ENCODE results near the gene FER.
"Not testable (repeated sequence)": the region's sequence is repeated elsewhere in the genome, so short reads cannot be mapped to it uniquely, and the experiment has no call there.

FER gene

DNA sequence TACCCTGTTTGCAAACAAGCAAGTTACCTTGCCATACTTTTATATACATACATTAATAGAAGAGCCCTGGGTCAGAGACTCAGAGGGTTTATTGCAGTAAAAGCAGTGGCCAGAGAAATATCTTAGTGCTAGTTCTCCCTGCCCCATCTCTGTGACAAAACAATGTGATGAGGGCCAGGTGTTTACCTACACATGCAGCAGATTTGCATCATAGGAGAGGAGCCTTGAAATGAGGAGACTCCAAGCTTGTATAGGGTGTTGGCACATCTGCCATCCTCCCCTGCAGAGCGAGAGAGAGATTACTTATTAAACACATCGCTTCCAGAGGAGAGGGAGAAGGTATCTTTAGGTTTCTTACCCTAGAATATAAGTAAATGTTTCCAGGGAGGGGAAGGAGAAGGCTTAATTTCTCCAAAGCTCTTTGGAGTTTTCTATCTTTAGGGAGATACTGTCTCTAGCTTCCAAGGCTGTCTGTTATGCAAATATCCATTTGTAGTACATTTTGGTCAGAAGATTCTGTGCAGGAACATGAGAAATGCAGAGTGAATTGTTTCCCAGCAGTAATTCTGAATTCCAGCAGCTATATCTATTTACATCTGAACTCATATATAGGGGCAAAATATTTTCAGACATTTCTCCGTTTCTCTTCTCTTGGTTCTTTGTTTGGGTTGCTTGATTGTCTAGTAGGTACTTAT, 15.7 kb downstream of the FER start:
- no peak overlapping the region for H3K9ac ChIP-seq
- no peak overlapping the region for H2AFZ ChIP-seq
- H3K79me2 ChIP-seq: peaks cover 11% of the 10 kb centered on the region
- H3K9me3 ChIP-seq (ENCODE audit: control insufficient read depth, low read length): no peaks in the 10 kb centered on the region
- H3K4me3 ChIP-seq (ENCODE audit: low read depth, low read length): no peak overlapping the region
- no peaks in the 10 kb centered on the region for H3K36me3 ChIP-seq (ENCODE audit: control insufficient read depth, insufficient read depth, low read length)
- no peak overlapping the region for H3K27ac ChIP-seq
- H3K4me2 ChIP-seq (ENCODE audit: low read length): no peak overlapping the region
- no peaks in the 10 kb centered on the region for H3K4me1 ChIP-seq
- no peaks in the 10 kb centered on the region for H3K27me3 ChIP-seq (ENCODE audit: control insufficient read depth, insufficient read depth, low read length)
- TF ChIP-seq, protein P1, sequence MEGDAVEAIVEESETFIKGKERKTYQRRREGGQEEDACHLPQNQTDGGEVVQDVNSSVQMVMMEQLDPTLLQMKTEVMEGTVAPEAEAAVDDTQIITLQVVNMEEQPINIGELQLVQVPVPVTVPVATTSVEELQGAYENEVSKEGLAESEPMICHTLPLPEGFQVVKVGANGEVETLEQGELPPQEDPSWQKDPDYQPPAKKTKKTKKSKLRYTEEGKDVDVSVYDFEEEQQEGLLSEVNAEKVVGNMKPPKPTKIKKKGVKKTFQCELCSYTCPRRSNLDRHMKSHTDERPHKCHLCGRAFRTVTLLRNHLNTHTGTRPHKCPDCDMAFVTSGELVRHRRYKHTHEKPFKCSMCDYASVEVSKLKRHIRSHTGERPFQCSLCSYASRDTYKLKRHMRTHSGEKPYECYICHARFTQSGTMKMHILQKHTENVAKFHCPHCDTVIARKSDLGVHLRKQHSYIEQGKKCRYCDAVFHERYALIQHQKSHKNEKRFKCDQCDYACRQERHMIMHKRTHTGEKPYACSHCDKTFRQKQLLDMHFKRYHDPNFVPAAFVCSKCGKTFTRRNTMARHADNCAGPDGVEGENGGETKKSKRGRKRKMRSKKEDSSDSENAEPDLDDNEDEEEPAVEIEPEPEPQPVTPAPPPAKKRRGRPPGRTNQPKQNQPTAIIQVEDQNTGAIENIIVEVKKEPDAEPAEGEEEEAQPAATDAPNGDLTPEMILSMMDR (IDR thresholded peaks at IDR 0.05): no peak

DNA sequence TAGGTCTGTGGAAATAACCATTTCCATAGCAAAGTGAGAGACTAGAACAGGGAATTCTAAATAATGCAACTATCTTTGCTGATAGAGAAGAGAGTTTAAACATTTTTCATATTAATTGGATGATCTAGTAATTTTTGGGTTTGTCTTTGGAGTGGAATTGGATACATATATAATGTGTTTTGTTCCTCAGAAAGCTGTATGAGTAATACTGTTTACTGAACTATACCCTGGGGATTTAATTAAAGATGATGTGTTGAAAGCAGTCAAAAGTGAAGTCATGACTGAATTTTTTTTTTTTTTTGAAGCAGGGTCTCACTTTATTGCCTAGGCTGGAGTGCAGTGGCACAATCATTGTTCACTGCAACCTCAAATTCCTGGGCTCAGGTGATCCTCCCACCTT, 17.9 kb downstream of the FER start:
- TF ChIP-seq, protein P1 (IDR thresholded peaks at IDR 0.05): no peak
- Histone ChIP-seq H3K4me3 (ENCODE audit: low read depth, low read length) (no peak overlapping the region), H3K4me1 (no peaks in the 10 kb centered on the region)

DNA sequence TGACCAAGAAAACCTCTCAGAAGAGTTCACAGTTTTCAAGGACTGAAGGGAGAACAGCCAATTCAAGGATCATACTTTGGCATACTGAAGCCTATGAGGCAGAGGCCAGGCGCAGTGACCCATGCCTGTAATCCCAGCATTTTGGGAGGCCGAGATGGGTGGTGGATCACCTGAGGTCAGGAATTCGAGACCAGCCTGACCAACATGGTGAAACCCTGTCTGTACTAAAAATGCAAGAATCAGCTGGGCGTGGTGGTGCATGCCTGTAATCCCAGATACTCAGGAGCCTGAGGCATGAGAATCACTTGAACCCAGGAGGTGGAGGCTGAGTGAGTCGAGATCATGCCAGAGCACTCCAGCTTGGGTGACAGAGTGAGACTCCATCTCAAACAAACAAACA, 19.2 kb downstream of the FER start:
- not testable (repeated sequence) for H3K4me3 ChIP-seq (ENCODE audit: low read depth, low read length); H3K4me1 ChIP-seq; H3K36me3 ChIP-seq (ENCODE audit: control insufficient read depth, insufficient read depth, low read length); H3K27me3 ChIP-seq (ENCODE audit: control insufficient read depth, insufficient read depth, low read length); H2AFZ ChIP-seq; H3K9me3 ChIP-seq (ENCODE audit: control insufficient read depth, low read length); H3K79me2 ChIP-seq; H3K9ac ChIP-seq; H3K27ac ChIP-seq; H3K4me2 ChIP-seq (ENCODE audit: low read length)

More for the DNA sequence above, 17.9 kb downstream of the FER start:
- no peak overlapping the region for H3K4me2 ChIP-seq (ENCODE audit: low read length)
- H3K9me3 ChIP-seq (ENCODE audit: control insufficient read depth, low read length): no peaks in the 10 kb centered on the region
- no peak overlapping the region for H3K27ac ChIP-seq
- no peaks in the 10 kb centered on the region for H3K27me3 ChIP-seq (ENCODE audit: control insufficient read depth, insufficient read depth, low read length)
- H3K9ac ChIP-seq: no peak overlapping the region
- no peaks in the 10 kb centered on the region for H3K36me3 ChIP-seq (ENCODE audit: control insufficient read depth, insufficient read depth, low read length)
- peaks cover 3% of the 10 kb centered on the region for H3K79me2 ChIP-seq
- H2AFZ ChIP-seq: no peak overlapping the region

DNA sequence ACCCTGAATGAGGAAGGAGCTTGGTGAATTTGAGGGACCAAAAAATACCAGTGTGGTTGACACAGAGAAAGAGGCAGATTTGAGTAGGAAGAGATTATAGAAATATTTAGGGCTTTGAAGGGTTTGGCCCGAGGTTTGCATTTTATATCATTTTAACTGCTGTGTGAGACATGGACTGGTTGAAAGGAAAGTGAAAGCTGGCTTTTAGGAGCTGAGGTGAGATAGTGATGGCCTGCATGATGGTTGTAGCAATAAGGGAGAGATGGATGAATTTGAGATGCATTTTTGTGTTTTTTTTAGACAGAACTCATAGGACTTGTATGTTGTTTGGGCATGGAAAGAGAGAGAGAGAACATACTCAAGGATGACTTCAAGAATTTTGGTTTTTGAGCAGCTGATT, 21.7 kb downstream of the FER start:
- H3K4me3 ChIP-seq (ENCODE audit: low read depth, low read length): no peak overlapping the region
- no peaks in the 10 kb centered on the region for H3K36me3 ChIP-seq (ENCODE audit: control insufficient read depth, insufficient read depth, low read length)
- H3K9me3 ChIP-seq (ENCODE audit: control insufficient read depth, low read length): no peaks in the 10 kb centered on the region
- H2AFZ ChIP-seq: no peak overlapping the region
- no peak overlapping the region for H3K27ac ChIP-seq
- H3K9ac ChIP-seq: no peak overlapping the region
- TF ChIP-seq, protein P1 (IDR thresholded peaks at IDR 0.05): no peak
- no peak overlapping the region for H3K4me2 ChIP-seq (ENCODE audit: low read length)
- peaks cover 9% of the 10 kb centered on the region for H3K79me2 ChIP-seq
- peaks cover 4% of the 10 kb centered on the region for H3K4me1 ChIP-seq
- H3K27me3 ChIP-seq (ENCODE audit: control insufficient read depth, insufficient read depth, low read length): no peaks in the 10 kb centered on the region

DNA sequence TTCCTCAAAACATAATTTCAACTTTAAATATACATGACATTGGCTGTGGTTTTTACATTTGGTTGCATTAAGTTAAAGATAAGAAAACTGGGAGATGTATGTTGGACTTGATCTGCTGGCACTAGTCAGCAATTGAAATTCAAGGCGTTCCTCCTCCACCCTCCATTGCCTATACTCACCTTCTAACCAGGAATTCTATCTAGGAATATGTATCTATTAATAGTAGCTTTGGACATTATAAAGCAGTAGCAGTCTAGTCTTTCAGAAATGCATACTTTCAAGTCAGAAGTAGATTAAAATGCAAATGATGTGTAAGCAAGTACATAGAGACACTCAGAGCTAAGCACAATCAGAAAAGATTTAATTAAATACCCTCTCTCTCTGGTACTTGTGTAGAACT, 24.9 kb downstream of the FER start:
- TF ChIP-seq, protein P1 (IDR thresholded peaks at IDR 0.05): no peak
- no peak overlapping the region for H3K4me2 ChIP-seq (ENCODE audit: low read length)
- H2AFZ ChIP-seq: no peak overlapping the region
- no peak overlapping the region for H3K27ac ChIP-seq
- no peaks in the 10 kb centered on the region for H3K27me3 ChIP-seq (ENCODE audit: control insufficient read depth, insufficient read depth, low read length)
- no peak overlapping the region for H3K9ac ChIP-seq
- peaks cover 18% of the 10 kb centered on the region for H3K79me2 ChIP-seq
- peaks cover 4% of the 10 kb centered on the region for H3K4me1 ChIP-seq
- no peaks in the 10 kb centered on the region for H3K36me3 ChIP-seq (ENCODE audit: control insufficient read depth, insufficient read depth, low read length)
- H3K4me3 ChIP-seq (ENCODE audit: low read depth, low read length): no peak overlapping the region
- H3K9me3 ChIP-seq (ENCODE audit: control insufficient read depth, low read length): no peaks in the 10 kb centered on the region

All from parathyroid adenoma (tissue), 2 donors.